K562 (cell line): Measurements from ENCODE around the gene SOCS2.

Experiments used
- CBX3 ChIP-seq, 2 experiments: IDR thresholded peaks; 1 replicate in 1 of 2; 2 replicates in 1 of 2; pipeline ENCODE4 v1.6.1; 2012; ENCODE audit warnings: inconsistent platforms in 2 of 2, low read length in 2 of 2, borderline replicate concordance in 1 of 2, control low read depth in 1 of 2
- EP300 ChIP-seq: IDR thresholded peaks from 2 replicates; pipeline ENCODE4 v1.6.1; 2012; ENCODE audit warnings: low read length, improper control_type of control experiment
- HMG20B ChIP-seq: fragments of 250-450 bp; sonication (Bioruptor Pico); IDR thresholded peaks from 2 replicates; pipeline ENCODE4 v1.5.0; 2021; ENCODE audit warnings: mild to moderate bottlenecking
- MECOM ChIP-seq: fragments of 250-450 bp; sonication (Bioruptor Pico); IDR thresholded peaks from 2 replicates; pipeline ENCODE4 v1.8.0; 2022; ENCODE audit warnings: inconsistent platforms
- NR0B1 ChIP-seq: fragments of 450-650 bp; IDR thresholded peaks from one replicate; pipeline ENCODE4 v1.6.1; 2018; ENCODE audit warnings: mild to moderate bottlenecking, moderate library complexity; ENCODE audit not compliant: partially characterized antibody
- NR3C1 ChIP-seq: sonication (generic); formaldehyde crosslinking; IDR thresholded peaks from 2 replicates; pipeline ENCODE4 v1.8.1; 2022; ENCODE audit warnings: missing genetic modification reagents
- RBBP5 ChIP-seq: fragments of 200-600 bp; sonication (generic); IDR thresholded peaks from 2 replicates; pipeline ENCODE4 v1.6.1; 2012; ENCODE audit warnings: borderline replicate concordance, mild to moderate bottlenecking, low read length, control low read depth, inconsistent platforms; ENCODE audit not compliant: insufficient read depth, poor library complexity, severe bottlenecking
- USF1 ChIP-seq: sonication (generic); formaldehyde crosslinking; IDR thresholded peaks from 2 replicates; pipeline ENCODE4 v1.9.0; 2022; ENCODE audit warnings: mild to moderate bottlenecking, missing genetic modification reagents
- ZEB2 ChIP-seq: fragments of 450-650 bp; IDR thresholded peaks from 2 replicates; pipeline ENCODE4 v1.6.1; 2016
- ZNF197 ChIP-seq: fragments of 200-800 bp; sonication (Bioruptor generic); IDR thresholded peaks from 2 replicates; pipeline ENCODE4 v1.6.1; 2016; ENCODE audit warnings: low read depth, missing genetic modification characterization, missing compliant biosample characterization
- TF ChIP-seq, protein P1 (sequence below), 3 experiments: IDR thresholded peaks in 2 of 3; conservative IDR thresholded peaks in 1 of 3; 2 replicates each; pipeline ENCODE4 v1.5.1; 2011 to 2012; ENCODE audit warnings: low read length in 3 of 3, mild to moderate bottlenecking in 3 of 3, control low read depth in 2 of 3, improper control_type of control experiment in 1 of 3, inconsistent platforms in 1 of 3, low read depth in 1 of 3, mixed read lengths in 1 of 3, moderate library complexity in 1 of 3; ENCODE audit not compliant: insufficient read depth in 2 of 3
- TF ChIP-seq, protein P2 (sequence below): fragments of 250-450 bp; sonication (Bioruptor Pico); IDR thresholded peaks from 2 replicates; pipeline ENCODE4 v1.5.0; 2021; ENCODE audit warnings: mild to moderate bottlenecking, moderate library complexity

DNA sequence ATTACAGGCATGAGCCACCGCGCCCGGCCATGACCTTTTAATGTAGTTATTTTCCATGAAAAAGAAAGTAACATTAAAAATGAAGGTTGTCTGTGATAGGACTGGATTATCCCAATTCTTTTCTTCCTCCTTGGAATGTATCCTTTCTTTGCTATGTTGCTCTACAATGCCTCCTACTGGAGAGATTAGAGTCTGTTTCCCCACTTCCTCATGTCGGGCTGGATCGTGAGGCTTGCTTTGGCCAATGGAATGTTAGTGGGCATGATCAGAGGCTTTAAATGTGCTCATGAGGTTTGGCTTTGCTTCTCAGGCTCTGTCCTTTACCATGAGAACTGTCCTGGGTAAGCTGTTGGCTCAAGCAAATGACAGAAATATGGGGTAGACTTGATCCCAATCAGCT, 34.7 kb upstream of the SOCS2 start:
- TF ChIP-seq, protein P1, sequence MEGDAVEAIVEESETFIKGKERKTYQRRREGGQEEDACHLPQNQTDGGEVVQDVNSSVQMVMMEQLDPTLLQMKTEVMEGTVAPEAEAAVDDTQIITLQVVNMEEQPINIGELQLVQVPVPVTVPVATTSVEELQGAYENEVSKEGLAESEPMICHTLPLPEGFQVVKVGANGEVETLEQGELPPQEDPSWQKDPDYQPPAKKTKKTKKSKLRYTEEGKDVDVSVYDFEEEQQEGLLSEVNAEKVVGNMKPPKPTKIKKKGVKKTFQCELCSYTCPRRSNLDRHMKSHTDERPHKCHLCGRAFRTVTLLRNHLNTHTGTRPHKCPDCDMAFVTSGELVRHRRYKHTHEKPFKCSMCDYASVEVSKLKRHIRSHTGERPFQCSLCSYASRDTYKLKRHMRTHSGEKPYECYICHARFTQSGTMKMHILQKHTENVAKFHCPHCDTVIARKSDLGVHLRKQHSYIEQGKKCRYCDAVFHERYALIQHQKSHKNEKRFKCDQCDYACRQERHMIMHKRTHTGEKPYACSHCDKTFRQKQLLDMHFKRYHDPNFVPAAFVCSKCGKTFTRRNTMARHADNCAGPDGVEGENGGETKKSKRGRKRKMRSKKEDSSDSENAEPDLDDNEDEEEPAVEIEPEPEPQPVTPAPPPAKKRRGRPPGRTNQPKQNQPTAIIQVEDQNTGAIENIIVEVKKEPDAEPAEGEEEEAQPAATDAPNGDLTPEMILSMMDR (IDR thresholded peaks at IDR 0.05 in 2 of 3, conservative IDR thresholded peaks at IDR 0.05 in 1 of 3; ENCODE audit: insufficient read depth in 2 of 3, low read depth in 1 of 3, low read length in 3 of 3), result peak; percentile 37 to 63 (median 46)
- TF ChIP-seq CBX3 (IDR thresholded peaks at IDR 0.05; ENCODE audit: borderline replicate concordance in 1 of 2, low read length in 2 of 2) (no peak), ZNF197 (no peak), HMG20B (no peak), USF1 (CRISPR knock-in tag) (no peak), NR3C1 (CRISPR knock-in tag) (no peak), EP300 (no peak), RBBP5 (no peak), NR0B1 (no peak), ZEB2 (no peak), MECOM (CRISPR knock-in tag) (no peak)
- TF ChIP-seq, protein P2, sequence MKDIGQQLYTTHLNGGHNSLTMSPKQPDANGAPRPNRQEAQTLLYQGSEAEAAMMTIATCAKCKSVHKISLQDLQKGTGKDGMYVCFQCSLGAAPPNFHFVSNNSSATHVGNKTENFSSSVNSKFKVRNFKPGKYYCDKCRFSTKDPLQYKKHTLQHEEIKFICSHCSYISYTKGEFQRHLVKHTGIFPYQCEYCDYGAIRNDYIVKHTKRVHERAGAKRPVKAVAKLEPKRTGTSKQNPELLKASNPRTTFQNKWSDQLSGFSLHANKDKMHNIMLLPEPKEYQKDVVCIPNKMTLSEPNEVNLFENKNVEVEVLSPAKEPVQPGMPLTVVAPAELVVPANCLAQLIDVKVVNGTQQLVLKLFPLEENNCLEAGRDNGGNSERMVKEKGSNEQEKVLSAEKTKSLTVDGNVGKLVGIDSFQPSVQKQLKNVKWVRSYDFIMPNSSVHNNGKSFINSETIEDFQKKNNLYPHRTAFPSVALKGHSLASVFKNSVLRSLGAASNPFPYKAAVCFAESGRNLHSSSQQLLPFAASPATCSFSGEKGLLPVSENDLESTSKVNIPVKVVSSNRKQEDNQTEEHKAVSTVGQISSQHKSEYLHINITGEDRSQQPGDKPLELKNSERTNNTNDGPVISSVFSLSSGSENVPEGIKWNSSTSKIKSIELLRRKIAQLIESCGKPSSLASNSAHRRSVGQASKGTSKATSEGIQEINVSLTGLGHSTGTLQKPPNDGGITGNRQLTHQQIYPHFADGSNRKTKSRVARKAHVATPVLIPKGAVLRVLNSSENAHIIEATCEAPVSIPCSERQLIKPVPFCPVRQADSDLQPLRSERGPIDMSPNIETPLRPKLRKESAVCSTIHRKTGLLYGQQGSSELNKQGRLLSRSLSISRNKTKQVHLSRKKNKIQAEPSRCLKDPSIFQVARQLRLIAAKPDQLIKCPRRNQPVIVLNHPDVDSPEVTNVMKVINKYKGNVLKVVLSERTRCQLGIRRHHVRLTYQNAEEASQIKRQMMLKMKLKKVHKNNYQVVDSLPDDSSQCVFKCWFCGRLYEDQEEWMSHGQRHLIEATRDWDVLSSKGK, result no peak
